Neural cell (in vitro differentiated cells): ENCODE data around the gene GRM1. TPM values are rescaled to one million over a fixed set of nuclear protein-coding genes. Genes with fewer than 3 reads are reported as not detected.

ENCODE experiments used
- H2AFZ ChIP-seq: fragments of 200-600, 300-800 bp; sonication (generic), shearing (Covaris generic); 2 replicates; pipeline ENCODE4 v1.6.0; 2014; ENCODE audit warnings: low read depth, mild to moderate bottlenecking, antibody characterized with exemption, low read length, moderate library complexity
- H3F3A ChIP-seq: fragments of 200-600 bp; shearing (Covaris generic); 2 replicates; pipeline ENCODE4 v1.6.1; 2016; ENCODE audit warnings: mild to moderate bottlenecking, moderate library complexity, mixed read lengths, antibody characterized with exemption, low read length; ENCODE audit not compliant: insufficient read depth, poor library complexity, severe bottlenecking
- H3K27ac ChIP-seq: fragments of 200-600, 300-800 bp; sonication (generic), shearing (Covaris generic); 2 replicates; pipeline ENCODE4 v1.5.1; 2014; ENCODE audit warnings: mild to moderate bottlenecking, low read length, moderate library complexity
- H3K27me3 ChIP-seq: fragments of 300-800, 200-600 bp; sonication (generic), shearing (Covaris generic); 2 replicates; pipeline ENCODE4 v1.6.0; 2014; ENCODE audit warnings: mild to moderate bottlenecking, low read depth, low read length, moderate library complexity; ENCODE audit not compliant: insufficient read depth
- H3K36me3 ChIP-seq: fragments of 300-800, 200-600 bp; sonication (generic), shearing (Covaris generic); 2 replicates; pipeline ENCODE4 v1.5.1; 2014; ENCODE audit warnings: mild to moderate bottlenecking, antibody characterized with exemption, low read length, moderate library complexity; ENCODE audit not compliant: insufficient read depth
- H3K4me2 ChIP-seq: fragments of 300-800, 200-600 bp; sonication (generic), shearing (Covaris generic); 2 replicates; pipeline ENCODE4 v1.6.0; 2014; ENCODE audit warnings: mild to moderate bottlenecking, low read length
- H3K4me3 ChIP-seq: fragments of 300-800, 200-600 bp; sonication (generic), shearing (Covaris generic); 2 replicates; pipeline ENCODE4 v1.5.1; 2014; ENCODE audit warnings: mild to moderate bottlenecking, low read length, moderate library complexity
- H3K79me2 ChIP-seq: fragments of 200-600 bp; shearing (Covaris generic); replicated peaks from 2 replicates; pipeline ENCODE4 v1.6.0; 2014; ENCODE audit warnings: mild to moderate bottlenecking, low read length, moderate library complexity; ENCODE audit not compliant: insufficient read depth
- H3K9ac ChIP-seq: fragments of 300-800, 200-600 bp; sonication (generic), shearing (Covaris generic); 2 replicates; pipeline ENCODE4 v1.6.1; 2016; ENCODE audit warnings: mild to moderate bottlenecking, low read length, mixed read lengths
- H3K9me2 ChIP-seq: fragments of 200-600 bp; shearing (Covaris generic); 2 replicates; pipeline ENCODE4 v1.6.1; 2016; ENCODE audit warnings: mild to moderate bottlenecking, low read length, mixed read lengths; ENCODE audit not compliant: insufficient read depth
- H3K9me3 ChIP-seq: fragments of 200-600, 300-800 bp; sonication (generic), shearing (Covaris generic); 2 replicates; pipeline ENCODE4 v1.6.1; 2016; ENCODE audit warnings: mild to moderate bottlenecking, mixed run types, low read length, moderate library complexity, mixed read lengths
- H4K20me1 ChIP-seq: fragments of 200-600 bp; shearing (Covaris generic); 2 replicates; pipeline ENCODE4 v1.6.1; 2016; ENCODE audit warnings: mild to moderate bottlenecking, mixed run types; ENCODE audit not compliant: insufficient read depth
- EP300 ChIP-seq: fragments of 450-650 bp; conservative IDR thresholded peaks from 2 replicates; pipeline ENCODE4 v1.6.1; 2014; ENCODE audit warnings: antibody characterized with exemption, mild to moderate bottlenecking, moderate library complexity; ENCODE audit not compliant: poor library complexity, severe bottlenecking
- EZH2 ChIP-seq: fragments of 200-600, 300-800 bp; shearing (Covaris generic), sonication (generic); IDR thresholded peaks from 2 replicates; pipeline ENCODE4 v1.6.1; 2014; ENCODE audit warnings: antibody characterized with exemption, low read length, borderline replicate concordance, mild to moderate bottlenecking; ENCODE audit not compliant: insufficient read depth, poor library complexity, severe bottlenecking
- MXI1 ChIP-seq: fragments of 450-650 bp; conservative IDR thresholded peaks from 2 replicates; pipeline ENCODE4 v1.6.1; 2014; ENCODE audit warnings: antibody characterized with exemption, mild to moderate bottlenecking; ENCODE audit not compliant: poor library complexity, severe bottlenecking
- POLR2AphosphoS5 ChIP-seq: IDR thresholded peaks from 2 replicates; pipeline ENCODE4 v1.6.1; 2012
- RAD21 ChIP-seq: fragments of 450-650 bp; conservative IDR thresholded peaks from 2 replicates; pipeline ENCODE4 v1.6.1; 2014; ENCODE audit warnings: antibody characterized with exemption, mild to moderate bottlenecking, moderate library complexity
- SMC3 ChIP-seq: fragments of 450-650 bp; conservative IDR thresholded peaks from 2 replicates; pipeline ENCODE4 v1.6.1; 2014; ENCODE audit warnings: antibody characterized with exemption, mild to moderate bottlenecking, moderate library complexity; ENCODE audit not compliant: poor library complexity
- TAF1 ChIP-seq: IDR thresholded peaks from 2 replicates; pipeline ENCODE4 v1.6.1; 2012; ENCODE audit warnings: low read depth
- polyA plus RNA-seq: library from polyadenylated mRNA; depleted of rRNA; stranded (reverse); fragments of >200 nt; gene quantifications from 2 replicates; pipeline ENCODE4 v1.2.3, GENCODE V29; 2014
- TF ChIP-seq, protein P1 (sequence below): fragments of 450-650 bp; IDR thresholded peaks from 2 replicates; pipeline ENCODE4 v1.5.1; 2014; ENCODE audit warnings: antibody characterized with exemption, mild to moderate bottlenecking, moderate library complexity; ENCODE audit not compliant: poor library complexity, severe bottlenecking
- TF ChIP-seq, protein P2 (sequence below): IDR thresholded peaks from 2 replicates; pipeline ENCODE4 v1.6.1; 2012; ENCODE audit warnings: borderline replicate concordance

The GRM1 gene
- polyA plus RNA-seq, 1 donor from 2014 or later: 2.9 TPM

DNA sequence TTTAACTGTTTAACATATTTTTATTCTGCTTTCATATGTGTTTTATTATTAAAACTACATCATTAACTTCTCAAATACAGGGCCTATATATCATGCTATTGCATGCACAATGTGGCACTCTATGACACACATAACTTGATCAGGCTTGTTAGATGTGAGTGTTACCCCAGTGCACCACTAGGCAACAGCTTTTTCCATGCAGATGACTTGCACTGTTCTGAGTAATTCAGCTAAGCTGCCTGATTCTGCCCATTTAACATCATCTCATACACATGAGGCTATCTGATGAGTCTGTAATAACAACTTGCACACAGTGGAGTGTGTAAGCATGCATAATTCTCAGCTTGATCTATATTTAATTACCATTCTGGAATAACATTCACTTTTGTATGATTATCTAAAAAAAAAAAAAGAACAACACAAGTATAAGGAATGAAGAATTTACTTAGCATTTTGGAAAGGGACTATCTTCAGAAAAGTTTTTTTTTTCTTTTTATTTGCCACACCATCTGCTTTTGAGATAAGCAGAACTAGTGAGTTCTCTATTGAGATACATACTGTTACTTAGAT is 83.1 kb downstream of the GRM1 start:
- Histone ChIP-seq H3K27ac (no peak overlapping the region), H3K9me3 (no peaks in the 10 kb centered on the region), H3K36me3 (no peaks in the 10 kb centered on the region), H3K79me2 (no peaks in the 10 kb centered on the region), H4K20me1 (no peaks in the 10 kb centered on the region), H3K9ac (no peak overlapping the region), H3K27me3 (no peaks in the 10 kb centered on the region), H3K9me2 (no peaks in the 10 kb centered on the region), H2AFZ (no peak overlapping the region), H3K4me3 (no peak overlapping the region), H3F3A (no peaks in the 10 kb centered on the region), H3K4me2 (no peak overlapping the region)
- TF ChIP-seq, protein P1, sequence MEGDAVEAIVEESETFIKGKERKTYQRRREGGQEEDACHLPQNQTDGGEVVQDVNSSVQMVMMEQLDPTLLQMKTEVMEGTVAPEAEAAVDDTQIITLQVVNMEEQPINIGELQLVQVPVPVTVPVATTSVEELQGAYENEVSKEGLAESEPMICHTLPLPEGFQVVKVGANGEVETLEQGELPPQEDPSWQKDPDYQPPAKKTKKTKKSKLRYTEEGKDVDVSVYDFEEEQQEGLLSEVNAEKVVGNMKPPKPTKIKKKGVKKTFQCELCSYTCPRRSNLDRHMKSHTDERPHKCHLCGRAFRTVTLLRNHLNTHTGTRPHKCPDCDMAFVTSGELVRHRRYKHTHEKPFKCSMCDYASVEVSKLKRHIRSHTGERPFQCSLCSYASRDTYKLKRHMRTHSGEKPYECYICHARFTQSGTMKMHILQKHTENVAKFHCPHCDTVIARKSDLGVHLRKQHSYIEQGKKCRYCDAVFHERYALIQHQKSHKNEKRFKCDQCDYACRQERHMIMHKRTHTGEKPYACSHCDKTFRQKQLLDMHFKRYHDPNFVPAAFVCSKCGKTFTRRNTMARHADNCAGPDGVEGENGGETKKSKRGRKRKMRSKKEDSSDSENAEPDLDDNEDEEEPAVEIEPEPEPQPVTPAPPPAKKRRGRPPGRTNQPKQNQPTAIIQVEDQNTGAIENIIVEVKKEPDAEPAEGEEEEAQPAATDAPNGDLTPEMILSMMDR: no peak
- TF ChIP-seq, protein P2, sequence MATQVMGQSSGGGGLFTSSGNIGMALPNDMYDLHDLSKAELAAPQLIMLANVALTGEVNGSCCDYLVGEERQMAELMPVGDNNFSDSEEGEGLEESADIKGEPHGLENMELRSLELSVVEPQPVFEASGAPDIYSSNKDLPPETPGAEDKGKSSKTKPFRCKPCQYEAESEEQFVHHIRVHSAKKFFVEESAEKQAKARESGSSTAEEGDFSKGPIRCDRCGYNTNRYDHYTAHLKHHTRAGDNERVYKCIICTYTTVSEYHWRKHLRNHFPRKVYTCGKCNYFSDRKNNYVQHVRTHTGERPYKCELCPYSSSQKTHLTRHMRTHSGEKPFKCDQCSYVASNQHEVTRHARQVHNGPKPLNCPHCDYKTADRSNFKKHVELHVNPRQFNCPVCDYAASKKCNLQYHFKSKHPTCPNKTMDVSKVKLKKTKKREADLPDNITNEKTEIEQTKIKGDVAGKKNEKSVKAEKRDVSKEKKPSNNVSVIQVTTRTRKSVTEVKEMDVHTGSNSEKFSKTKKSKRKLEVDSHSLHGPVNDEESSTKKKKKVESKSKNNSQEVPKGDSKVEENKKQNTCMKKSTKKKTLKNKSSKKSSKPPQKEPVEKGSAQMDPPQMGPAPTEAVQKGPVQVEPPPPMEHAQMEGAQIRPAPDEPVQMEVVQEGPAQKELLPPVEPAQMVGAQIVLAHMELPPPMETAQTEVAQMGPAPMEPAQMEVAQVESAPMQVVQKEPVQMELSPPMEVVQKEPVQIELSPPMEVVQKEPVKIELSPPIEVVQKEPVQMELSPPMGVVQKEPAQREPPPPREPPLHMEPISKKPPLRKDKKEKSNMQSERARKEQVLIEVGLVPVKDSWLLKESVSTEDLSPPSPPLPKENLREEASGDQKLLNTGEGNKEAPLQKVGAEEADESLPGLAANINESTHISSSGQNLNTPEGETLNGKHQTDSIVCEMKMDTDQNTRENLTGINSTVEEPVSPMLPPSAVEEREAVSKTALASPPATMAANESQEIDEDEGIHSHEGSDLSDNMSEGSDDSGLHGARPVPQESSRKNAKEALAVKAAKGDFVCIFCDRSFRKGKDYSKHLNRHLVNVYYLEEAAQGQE: no peak
- no peak for TF ChIP-seq RAD21
- no peak for TF ChIP-seq MXI1
- TF ChIP-seq SMC3: no peak
- no peak for TF ChIP-seq EP300
- no peak for TF ChIP-seq EZH2
- no peak for TF ChIP-seq TAF1
- TF ChIP-seq POLR2AphosphoS5: no peak

DNA sequence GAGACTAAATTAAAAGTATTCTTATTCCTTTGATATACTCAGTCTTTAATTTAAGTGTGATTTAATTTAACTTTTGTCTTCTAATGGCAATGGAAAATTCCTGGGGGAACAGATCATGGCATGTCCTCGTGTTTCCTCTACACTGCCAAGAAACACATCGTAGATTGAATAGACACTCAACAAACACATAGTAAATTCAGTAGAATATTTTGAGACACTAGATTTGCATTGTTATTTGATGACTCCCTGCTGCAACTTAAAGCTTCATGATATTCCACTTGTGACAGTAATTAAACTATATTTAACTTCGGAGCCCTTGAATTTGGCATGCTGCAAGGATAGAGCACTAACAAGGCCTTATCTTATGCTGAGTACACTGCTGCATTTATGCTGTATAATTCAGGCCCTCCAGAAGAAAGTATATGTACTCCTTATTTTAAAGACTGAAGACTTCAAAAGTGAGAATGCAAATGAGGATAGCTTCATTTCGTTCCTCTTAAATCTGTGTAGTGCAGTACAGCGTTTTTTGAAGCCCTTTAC is 84.3 kb downstream of the GRM1 start:
- no peaks in the 10 kb centered on the region for H3K36me3 ChIP-seq
- no peak overlapping the region for H3K27ac ChIP-seq
- H3K9me3 ChIP-seq: no peaks in the 10 kb centered on the region
- H2AFZ ChIP-seq: no peak overlapping the region
- no peaks in the 10 kb centered on the region for H3K9me2 ChIP-seq
- H3K4me3 ChIP-seq: no peak overlapping the region
- H3K9ac ChIP-seq: no peak overlapping the region
- H4K20me1 ChIP-seq: no peaks in the 10 kb centered on the region
- H3K79me2 ChIP-seq: no peaks in the 10 kb centered on the region
- H3F3A ChIP-seq: no peaks in the 10 kb centered on the region
- TF ChIP-seq POLR2AphosphoS5 (no peak), EZH2 (no peak), SMC3 (no peak), EP300 (no peak), MXI1 (no peak), TAF1 (no peak)
- no peaks in the 10 kb centered on the region for H3K27me3 ChIP-seq
- H3K4me2 ChIP-seq: no peak overlapping the region
